HEK293T (cell line): ENCODE measurements around the gene SIT1.

ENCODE experiments used
- ARNT ChIP-seq: fragments of 450-650 bp; IDR thresholded peaks from 2 replicates; pipeline ENCODE4 v1.6.1; 2017; ENCODE audit warnings: mild to moderate bottlenecking
- FOXM1 ChIP-seq: fragments of 450-650 bp; IDR thresholded peaks from 2 replicates; pipeline ENCODE4 v1.6.1; 2017; ENCODE audit warnings: mild to moderate bottlenecking, borderline replicate concordance
- L3MBTL2 ChIP-seq: fragments of 450-650 bp; conservative IDR thresholded peaks from 2 replicates; pipeline ENCODE4 v1.6.1; 2016; ENCODE audit warnings: mild to moderate bottlenecking
- SP1 ChIP-seq: fragments of 450-650 bp; IDR thresholded peaks from 2 replicates; pipeline ENCODE4 v1.6.1; 2017
- SUZ12 ChIP-seq: fragments of 450-650 bp; IDR thresholded peaks from 2 replicates; pipeline ENCODE4 v1.6.1; 2016; ENCODE audit warnings: mild to moderate bottlenecking

GRCh38 chr9:35689542-35690293 lies 39.0 kb upstream of the SIT1 start, which contains the start of gene TPM2:
- no peak for TF ChIP-seq L3MBTL2
- no peak for TF ChIP-seq SP1
- TF ChIP-seq ARNT = no peak
- TF ChIP-seq FOXM1 = no peak
- TF ChIP-seq SUZ12 = no peak
